Measurements from ENCODE around the gene LCE6A. TPM values are rescaled to one million over a fixed set of nuclear protein-coding genes. Genes with fewer than 3 reads are reported as not detected.

The LCE6A gene
- total RNA-seq, 1 donor from 2014 or later: not detected

DNA sequence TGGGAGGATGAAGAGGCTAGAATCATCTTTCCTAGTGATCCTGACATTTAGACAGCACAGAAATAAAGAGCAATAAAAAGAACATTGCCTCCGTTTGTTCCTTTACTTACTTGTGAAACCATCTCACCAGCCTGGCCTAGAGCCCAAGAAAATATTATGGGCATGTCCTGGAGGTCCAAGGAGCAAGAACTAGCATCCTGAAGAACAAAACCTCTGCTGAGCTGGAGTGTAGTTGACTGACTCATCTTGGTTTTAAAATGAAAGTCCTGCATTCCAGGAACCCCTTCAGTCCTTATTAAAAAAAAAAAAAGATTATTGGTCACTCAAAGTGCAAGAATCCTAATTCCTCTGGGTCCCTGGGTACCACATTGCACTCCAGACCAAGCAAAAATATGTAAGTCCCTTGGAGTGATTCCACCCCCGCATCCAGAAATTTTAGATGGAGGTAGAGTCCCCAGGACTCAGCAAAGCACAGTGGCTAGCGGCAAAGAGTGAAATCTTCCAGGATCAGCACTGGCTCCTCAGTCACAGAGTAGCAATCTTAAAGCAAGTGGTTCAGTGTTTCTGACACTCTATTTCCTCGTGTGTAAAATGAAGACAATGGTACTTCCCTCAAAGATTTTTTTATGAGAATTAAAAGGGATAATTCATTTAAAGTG is 42.4 kb downstream of the LCE6A start:
- TF ChIP-seq, protein P1, sequence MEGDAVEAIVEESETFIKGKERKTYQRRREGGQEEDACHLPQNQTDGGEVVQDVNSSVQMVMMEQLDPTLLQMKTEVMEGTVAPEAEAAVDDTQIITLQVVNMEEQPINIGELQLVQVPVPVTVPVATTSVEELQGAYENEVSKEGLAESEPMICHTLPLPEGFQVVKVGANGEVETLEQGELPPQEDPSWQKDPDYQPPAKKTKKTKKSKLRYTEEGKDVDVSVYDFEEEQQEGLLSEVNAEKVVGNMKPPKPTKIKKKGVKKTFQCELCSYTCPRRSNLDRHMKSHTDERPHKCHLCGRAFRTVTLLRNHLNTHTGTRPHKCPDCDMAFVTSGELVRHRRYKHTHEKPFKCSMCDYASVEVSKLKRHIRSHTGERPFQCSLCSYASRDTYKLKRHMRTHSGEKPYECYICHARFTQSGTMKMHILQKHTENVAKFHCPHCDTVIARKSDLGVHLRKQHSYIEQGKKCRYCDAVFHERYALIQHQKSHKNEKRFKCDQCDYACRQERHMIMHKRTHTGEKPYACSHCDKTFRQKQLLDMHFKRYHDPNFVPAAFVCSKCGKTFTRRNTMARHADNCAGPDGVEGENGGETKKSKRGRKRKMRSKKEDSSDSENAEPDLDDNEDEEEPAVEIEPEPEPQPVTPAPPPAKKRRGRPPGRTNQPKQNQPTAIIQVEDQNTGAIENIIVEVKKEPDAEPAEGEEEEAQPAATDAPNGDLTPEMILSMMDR (IDR thresholded peaks at IDR 0.05; ENCODE audit: unreplicated experiment): no peak
- no peaks in the 10 kb centered on the region for H3K9me3 Mint-ChIP-seq (ENCODE audit: unreplicated experiment)

DNA sequence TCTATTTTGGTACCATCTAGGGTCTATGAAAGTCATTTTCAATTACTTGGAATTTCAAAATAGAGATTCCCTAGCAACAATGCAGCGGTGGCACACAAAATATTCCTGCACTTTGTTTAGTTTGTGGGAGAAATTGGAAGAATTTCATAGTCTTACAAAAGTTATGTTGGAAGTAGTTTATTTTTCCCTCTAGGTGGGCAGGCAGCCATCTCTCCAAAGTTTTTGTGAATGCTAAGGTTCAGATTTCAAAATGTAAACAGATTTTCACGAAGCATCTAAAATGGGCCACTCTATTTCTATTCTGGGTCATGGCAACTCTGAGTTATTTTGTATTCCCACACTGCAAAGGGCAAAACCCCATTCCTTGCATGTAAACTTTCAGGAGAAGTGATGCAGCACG is 43.4 kb downstream of the LCE6A start:
- Mint-ChIP-seq H3K4me1 (ENCODE audit: unreplicated experiment) (no peaks in the 10 kb centered on the region), H3K36me3 (ENCODE audit: low read depth, unreplicated experiment) (no peaks in the 10 kb centered on the region), H3K27ac (ENCODE audit: unreplicated experiment) (no peak overlapping the region), H3K4me3 (ENCODE audit: unreplicated experiment) (no peak overlapping the region), H3K9me3 (ENCODE audit: unreplicated experiment) (no peaks in the 10 kb centered on the region), H3K27me3 (ENCODE audit: unreplicated experiment) (no peaks in the 10 kb centered on the region)
- no peak for DNase-seq (ENCODE audit: low spot score)
- TF ChIP-seq, protein P1 (IDR thresholded peaks at IDR 0.05; ENCODE audit: unreplicated experiment): no peak

More for the DNA sequence above, 42.4 kb downstream of the LCE6A start:
- no peak overlapping the region for H3K27ac Mint-ChIP-seq (ENCODE audit: unreplicated experiment)
- no peak overlapping the region for H3K4me3 Mint-ChIP-seq (ENCODE audit: unreplicated experiment)
- no peaks in the 10 kb centered on the region for H3K36me3 Mint-ChIP-seq (ENCODE audit: low read depth, unreplicated experiment)
- DNase-seq (ENCODE audit: low spot score): no peak
- no peaks in the 10 kb centered on the region for H3K4me1 Mint-ChIP-seq (ENCODE audit: unreplicated experiment)
- no peaks in the 10 kb centered on the region for H3K27me3 Mint-ChIP-seq (ENCODE audit: unreplicated experiment)

DNA sequence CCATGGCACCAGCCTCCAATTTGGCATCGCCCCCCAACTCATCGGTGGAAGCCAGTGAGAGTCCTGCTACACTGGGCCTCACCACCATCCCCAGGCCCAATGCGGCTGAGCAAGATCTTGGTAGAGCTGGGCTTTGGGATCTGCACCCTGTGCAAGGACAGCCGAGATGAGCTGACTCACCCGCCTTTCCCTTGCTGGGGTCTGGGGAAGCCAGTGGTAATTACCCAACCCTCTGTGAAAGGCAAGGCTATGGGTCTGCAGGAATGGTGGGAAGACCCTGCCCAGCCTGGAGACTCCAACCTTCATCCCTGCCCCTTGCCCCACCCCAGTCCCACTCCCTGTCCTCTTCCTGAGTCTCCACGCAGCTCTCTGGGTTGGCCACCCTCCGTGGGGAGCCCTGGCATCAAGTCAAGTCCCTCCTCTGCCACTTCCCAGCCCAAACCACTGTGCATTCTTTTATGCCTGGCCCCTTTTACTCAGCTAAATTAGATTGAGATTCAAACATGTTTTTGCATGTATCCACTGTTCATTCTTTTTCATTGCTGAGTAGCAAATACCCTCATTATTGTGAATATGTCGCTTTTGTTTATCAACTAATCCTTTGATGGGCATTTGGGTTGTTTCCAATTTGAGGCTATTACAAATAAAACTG is 44.2 kb downstream of the LCE6A start:
- Mint-ChIP-seq H3K36me3 (ENCODE audit: low read depth, unreplicated experiment) (no peaks in the 10 kb centered on the region), H3K4me1 (ENCODE audit: unreplicated experiment) (no peaks in the 10 kb centered on the region), H3K9me3 (ENCODE audit: unreplicated experiment) (no peaks in the 10 kb centered on the region), H3K27me3 (ENCODE audit: unreplicated experiment) (no peaks in the 10 kb centered on the region), H3K27ac (ENCODE audit: unreplicated experiment) (no peak overlapping the region), H3K4me3 (ENCODE audit: unreplicated experiment) (no peak overlapping the region)
- TF ChIP-seq, protein P1 (IDR thresholded peaks at IDR 0.05; ENCODE audit: unreplicated experiment): no peak
- no peak for DNase-seq (ENCODE audit: low spot score)

DNA sequence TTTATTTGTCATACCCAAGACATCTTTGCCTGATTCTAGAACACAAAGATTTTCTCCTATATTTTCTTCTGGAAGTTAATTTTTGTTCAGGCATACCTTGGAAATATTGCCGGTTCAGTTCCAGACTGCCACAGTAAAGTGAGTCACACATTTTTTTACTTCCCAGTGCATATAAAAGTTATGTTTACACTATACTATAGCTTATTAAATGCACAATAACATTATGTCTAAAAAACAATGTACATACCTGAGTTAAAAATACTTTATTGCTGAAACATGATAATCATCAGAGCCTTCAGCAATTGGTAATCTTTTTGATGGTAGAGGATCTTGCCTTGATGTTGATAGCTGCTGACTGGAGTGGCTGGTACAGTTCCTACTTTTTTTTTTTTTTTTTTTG is 45.5 kb downstream of the LCE6A start:
- no peak overlapping the region for H3K4me3 Mint-ChIP-seq (ENCODE audit: unreplicated experiment)

More for the DNA sequence above, 45.5 kb downstream of the LCE6A start:
- H3K4me1 Mint-ChIP-seq (ENCODE audit: unreplicated experiment): no peaks in the 10 kb centered on the region
- H3K9me3 Mint-ChIP-seq (ENCODE audit: unreplicated experiment): no peaks in the 10 kb centered on the region
- H3K27me3 Mint-ChIP-seq (ENCODE audit: unreplicated experiment): no peaks in the 10 kb centered on the region
- TF ChIP-seq, protein P1 (IDR thresholded peaks at IDR 0.05; ENCODE audit: unreplicated experiment): no peak
- no peak overlapping the region for H3K27ac Mint-ChIP-seq (ENCODE audit: unreplicated experiment)
- DNase-seq (ENCODE audit: low spot score): no peak
- no peaks in the 10 kb centered on the region for H3K36me3 Mint-ChIP-seq (ENCODE audit: low read depth, unreplicated experiment)

Other genes with a start within 250 kb of the LCE6A start
- not detected for gene LCE3C, start 242.6 kb upstream of the LCE6A start, total RNA-seq (ENCODE audit: unreplicated experiment)
- not detected for gene LCE3B, start 229.0 kb upstream of the LCE6A start, total RNA-seq (ENCODE audit: unreplicated experiment)
- gene LCE3A, start 219.8 kb upstream of the LCE6A start, total RNA-seq (ENCODE audit: unreplicated experiment): not detected
- not detected for gene LCE2D, start 179.5 kb upstream of the LCE6A start, total RNA-seq (ENCODE audit: unreplicated experiment)
- not detected for gene LCE2C, start 167.6 kb upstream of the LCE6A start, total RNA-seq (ENCODE audit: unreplicated experiment)
- not detected for gene LCE2B, start 156.7 kb upstream of the LCE6A start, total RNA-seq (ENCODE audit: unreplicated experiment)
- not detected for gene LCE2A, start 144.5 kb upstream of the LCE6A start, total RNA-seq (ENCODE audit: unreplicated experiment)
- gene LCE4A, start 134.7 kb upstream of the LCE6A start, total RNA-seq (ENCODE audit: unreplicated experiment): not detected
- gene KPRP, start 84.8 kb upstream of the LCE6A start, total RNA-seq (ENCODE audit: unreplicated experiment): not detected
- not detected for gene LCE1F, start 67.7 kb upstream of the LCE6A start, total RNA-seq (ENCODE audit: unreplicated experiment)
- gene LCE1E, start 56.6 kb upstream of the LCE6A start, total RNA-seq (ENCODE audit: unreplicated experiment): not detected
- gene LCE1D, start 46.1 kb upstream of the LCE6A start, total RNA-seq (ENCODE audit: unreplicated experiment): not detected
- gene LCE1C, start 36.2 kb upstream of the LCE6A start, total RNA-seq (ENCODE audit: unreplicated experiment): not detected
- not detected for gene LCE1B, start 30.9 kb upstream of the LCE6A start, total RNA-seq (ENCODE audit: unreplicated experiment)
- gene LCE1A, start 15.4 kb upstream of the LCE6A start, total RNA-seq (ENCODE audit: unreplicated experiment): not detected
- gene LCE7A, start 17.1 kb downstream of the LCE6A start, total RNA-seq (ENCODE audit: unreplicated experiment): not detected
- not detected for gene SMCP, start 35.5 kb downstream of the LCE6A start, total RNA-seq (ENCODE audit: unreplicated experiment)
- gene IVL, start 65.7 kb downstream of the LCE6A start, total RNA-seq (ENCODE audit: unreplicated experiment): not detected
- gene SPRR5, start 104.3 kb downstream of the LCE6A start, total RNA-seq (ENCODE audit: unreplicated experiment): not detected
- gene SPRR4, start 127.8 kb downstream of the LCE6A start, total RNA-seq (ENCODE audit: unreplicated experiment): not detected
- gene SPRR1A, start 141.2 kb downstream of the LCE6A start, total RNA-seq (ENCODE audit: unreplicated experiment): not detected
- gene SPRR3, start 158.9 kb downstream of the LCE6A start, total RNA-seq (ENCODE audit: unreplicated experiment): not detected
- not detected for gene SPRR1B, start 188.3 kb downstream of the LCE6A start, total RNA-seq (ENCODE audit: unreplicated experiment)
- not detected for gene SPRR2D, start 198.3 kb downstream of the LCE6A start, total RNA-seq (ENCODE audit: unreplicated experiment)
- not detected for gene SPRR2A, start 214.7 kb downstream of the LCE6A start, total RNA-seq (ENCODE audit: unreplicated experiment)
- gene SPRR2B, start 228.8 kb downstream of the LCE6A start, total RNA-seq (ENCODE audit: unreplicated experiment): not detected

Measured in endothelial cell (in vitro differentiated cells).